H1 (cell line): ENCODE results near the gene SSH2.

Source experiments
- ASH2L ChIP-seq: fragments of 200-600, 300-600 bp; sonication (generic); IDR thresholded peaks from one replicate; pipeline ENCODE4 v1.7.1; 2017; ENCODE audit warnings: low read length
- EZH2 ChIP-seq: fragments of 200-600 bp; sonication (generic); IDR thresholded peaks from 2 replicates; pipeline ENCODE4 v1.7.1; 2012; ENCODE audit warnings: low read depth, mild to moderate bottlenecking, moderate library complexity, low read length, inconsistent platforms; ENCODE audit not compliant: severe bottlenecking
- JUND ChIP-seq: IDR thresholded peaks from 2 replicates; pipeline ENCODE4 v1.6.1; 2011; ENCODE audit warnings: mild to moderate bottlenecking, improper control_type of control experiment, low read length
- POLR2A ChIP-seq, 2 experiments: IDR thresholded peaks; 1 replicate in 1 of 2; 2 replicates in 1 of 2; pipeline ENCODE4 v1.6.1; 2011; ENCODE audit warnings: low read depth in 2 of 2, low read length in 2 of 2, mild to moderate bottlenecking in 2 of 2; ENCODE audit errors: control extremely low read depth in 1 of 2
- SAP30 ChIP-seq: fragments of 300-600 bp; sonication (generic); IDR thresholded peaks from 2 replicates; pipeline ENCODE4 v1.7.1; 2012; ENCODE audit warnings: low read length, moderate library complexity, mild to moderate bottlenecking, inconsistent platforms; ENCODE audit not compliant: insufficient read depth, insufficient replicate concordance
- SP1 ChIP-seq: IDR thresholded peaks from 2 replicates; pipeline ENCODE4 v1.6.1; 2011; ENCODE audit warnings: low read depth, low read length
- YY1 ChIP-seq: IDR thresholded peaks from 2 replicates; pipeline ENCODE4 v1.6.1; 2011; ENCODE audit warnings: low read depth, mild to moderate bottlenecking, low read length
- TF ChIP-seq, protein P1 (sequence below), 3 experiments: IDR thresholded peaks; 1 replicate in 2 of 3; 2 replicates in 1 of 3; pipeline versions ENCODE4 v1.5.1 to v1.6.1; 2011; ENCODE audit warnings: low read length in 3 of 3, mild to moderate bottlenecking in 3 of 3, inconsistent platforms in 2 of 3, low read depth in 1 of 3, moderate library complexity in 1 of 3; ENCODE audit not compliant: insufficient read depth in 1 of 3; ENCODE audit errors: control extremely low read depth in 1 of 3

DNA sequence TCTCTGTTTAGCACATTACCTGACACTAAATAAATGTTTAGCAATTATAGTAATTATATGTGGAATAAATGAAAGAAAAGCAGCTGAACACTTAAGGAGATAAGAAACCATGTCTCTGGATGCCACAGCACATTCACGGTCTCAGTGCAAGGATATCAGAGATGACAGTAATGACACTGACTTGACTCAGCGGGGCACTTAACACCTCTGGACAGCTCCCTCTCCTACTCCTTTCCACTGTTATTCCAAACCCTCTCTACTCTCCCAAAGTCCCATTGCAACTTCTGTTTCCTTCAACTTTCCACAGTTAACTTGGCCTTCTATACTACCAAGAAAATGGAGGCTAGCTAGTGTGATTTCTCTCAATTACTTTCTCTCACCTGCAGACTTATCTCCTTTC is 214.3 kb downstream of the SSH2 start:
- TF ChIP-seq, protein P1, sequence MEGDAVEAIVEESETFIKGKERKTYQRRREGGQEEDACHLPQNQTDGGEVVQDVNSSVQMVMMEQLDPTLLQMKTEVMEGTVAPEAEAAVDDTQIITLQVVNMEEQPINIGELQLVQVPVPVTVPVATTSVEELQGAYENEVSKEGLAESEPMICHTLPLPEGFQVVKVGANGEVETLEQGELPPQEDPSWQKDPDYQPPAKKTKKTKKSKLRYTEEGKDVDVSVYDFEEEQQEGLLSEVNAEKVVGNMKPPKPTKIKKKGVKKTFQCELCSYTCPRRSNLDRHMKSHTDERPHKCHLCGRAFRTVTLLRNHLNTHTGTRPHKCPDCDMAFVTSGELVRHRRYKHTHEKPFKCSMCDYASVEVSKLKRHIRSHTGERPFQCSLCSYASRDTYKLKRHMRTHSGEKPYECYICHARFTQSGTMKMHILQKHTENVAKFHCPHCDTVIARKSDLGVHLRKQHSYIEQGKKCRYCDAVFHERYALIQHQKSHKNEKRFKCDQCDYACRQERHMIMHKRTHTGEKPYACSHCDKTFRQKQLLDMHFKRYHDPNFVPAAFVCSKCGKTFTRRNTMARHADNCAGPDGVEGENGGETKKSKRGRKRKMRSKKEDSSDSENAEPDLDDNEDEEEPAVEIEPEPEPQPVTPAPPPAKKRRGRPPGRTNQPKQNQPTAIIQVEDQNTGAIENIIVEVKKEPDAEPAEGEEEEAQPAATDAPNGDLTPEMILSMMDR (IDR thresholded peaks at IDR 0.05; ENCODE audit: control extremely low read depth in 1 of 3, insufficient read depth in 1 of 3, low read depth in 1 of 3, low read length in 3 of 3), result no peak
- TF ChIP-seq EZH2 (no peak), SP1 (no peak), POLR2A (IDR thresholded peaks at IDR 0.05; ENCODE audit: control extremely low read depth in 1 of 2, low read depth in 2 of 2, low read length in 2 of 2) (no peak), JUND (no peak), SAP30 (no peak), ASH2L (no peak), YY1 (no peak)
